Measurements from ENCODE around the gene NTRK3. TPM values are rescaled to one million over a fixed set of nuclear protein-coding genes. Genes with fewer than 3 reads are reported as not detected.

NTRK3 gene
- total and polyA plus RNA-seq, 3 donors from 2014 or later, result 10.7 to 40.6 (median 24.6) TPM

DNA sequence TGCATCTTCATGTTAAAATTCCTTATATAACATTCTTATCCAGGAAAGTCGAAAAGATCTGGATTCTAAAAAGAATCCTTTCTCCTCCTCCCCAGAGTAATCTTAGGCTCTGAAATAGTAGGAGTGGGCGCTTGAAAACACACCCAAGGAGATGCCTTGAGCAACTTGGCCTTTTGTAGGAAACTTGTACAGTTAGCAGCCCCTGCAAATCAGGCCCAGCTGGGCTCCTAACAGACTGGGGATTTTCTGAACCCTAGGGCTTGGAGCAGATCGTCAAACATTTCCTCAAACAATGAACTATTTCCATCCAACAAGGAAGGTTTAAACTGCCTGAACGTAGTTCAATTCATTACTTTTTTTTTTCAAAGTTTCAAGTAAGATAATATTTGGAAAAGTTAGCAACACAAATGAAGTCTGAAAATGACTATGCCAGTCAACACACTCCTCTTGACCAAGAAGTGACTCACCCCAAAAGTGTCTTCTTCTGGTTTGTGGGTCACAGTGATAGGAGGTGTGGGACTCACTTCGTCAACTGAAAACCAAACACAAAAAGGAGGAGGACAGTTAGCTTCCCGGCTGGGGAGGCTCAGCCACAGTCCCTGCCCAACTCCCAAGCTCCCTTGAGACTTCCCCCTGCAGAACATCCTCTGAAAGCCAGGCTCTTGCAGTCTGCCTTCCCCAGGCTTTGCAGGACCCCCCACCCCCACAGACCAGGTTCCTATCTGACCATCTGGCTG, 129.7 kb downstream of the NTRK3 start:
- Histone ChIP-seq H3K36me3 (ENCODE audit: low read depth, missing control alignments) (no peaks in the 10 kb centered on the region), H3K9me3 (no peaks in the 10 kb centered on the region), H3K27me3 (no peaks in the 10 kb centered on the region), H3K4me1 (no peaks in the 10 kb centered on the region), H3K4me3 (no peak overlapping the region), H3K27ac (no peak overlapping the region)
- DNase-seq, result no peak
- 66 to 73% methylated on average over 6 of the region's 6 CpGs for WGBS, 2 donors
- intact Hi-C loops (cut with DNase I; ENCODE audit: low total_unique reads), result no loop called here
- TF ChIP-seq POLR2A (IDR thresholded peaks at IDR 0.05), result no peak

DNA sequence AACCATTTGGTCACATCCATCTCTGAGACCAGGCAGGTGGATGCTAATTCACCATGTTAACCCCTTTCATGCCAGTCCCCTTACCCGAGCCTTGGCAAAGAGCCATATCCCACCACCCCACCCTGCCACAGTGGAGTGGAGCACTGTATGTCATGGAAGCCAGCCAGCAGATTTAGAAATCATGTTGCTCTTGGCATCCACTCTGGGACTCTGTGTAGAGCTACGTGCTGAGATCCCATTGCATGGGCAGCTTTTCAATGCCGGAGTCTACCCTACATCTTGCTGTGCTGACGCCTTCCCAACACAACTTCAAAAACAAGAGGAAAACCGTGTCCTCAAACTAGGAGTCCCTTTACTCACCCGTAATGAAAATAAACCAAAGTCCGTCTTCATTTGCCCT, 131.0 kb downstream of the NTRK3 start:
- DNase-seq, result no peak
- intact Hi-C loops (cut with DNase I; ENCODE audit: low total_unique reads), result no loop called here

DNA sequence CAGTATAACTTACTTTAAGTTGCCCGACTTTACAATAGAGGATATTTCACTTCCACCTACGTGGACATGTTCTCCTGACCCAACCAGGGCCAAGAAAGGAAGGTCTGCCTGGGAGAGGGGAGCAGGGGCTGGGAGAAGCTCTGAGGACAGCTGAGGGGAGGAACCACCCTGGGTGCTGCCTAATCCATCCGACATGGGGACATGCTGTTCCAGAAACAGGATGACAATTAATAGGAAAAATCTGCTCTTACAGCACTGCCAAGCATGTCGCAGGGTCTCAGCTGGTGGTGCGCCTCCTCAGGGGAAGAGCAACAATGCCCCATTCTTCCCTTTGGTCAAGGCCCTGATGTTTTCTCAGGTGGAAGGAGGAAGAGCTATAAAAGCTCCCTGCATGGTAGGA, 132.3 kb downstream of the NTRK3 start:
- H3K36me3 ChIP-seq (ENCODE audit: low read depth, missing control alignments), result no peaks in the 10 kb centered on the region
- 73 to 74% methylated on average over 5 of the region's 5 CpGs for WGBS, 2 donors
- H3K4me3 ChIP-seq, result no peak overlapping the region
- no peak for DNase-seq
- H3K4me1 ChIP-seq, result no peaks in the 10 kb centered on the region
- H3K9me3 ChIP-seq, result no peaks in the 10 kb centered on the region
- intact Hi-C loops (cut with DNase I; ENCODE audit: low total_unique reads), result no loop called here
- H3K27ac ChIP-seq, result no peak overlapping the region
- no peaks in the 10 kb centered on the region for H3K27me3 ChIP-seq
- TF ChIP-seq POLR2A (IDR thresholded peaks at IDR 0.05), result no peak
- TF ChIP-seq, protein P1, sequence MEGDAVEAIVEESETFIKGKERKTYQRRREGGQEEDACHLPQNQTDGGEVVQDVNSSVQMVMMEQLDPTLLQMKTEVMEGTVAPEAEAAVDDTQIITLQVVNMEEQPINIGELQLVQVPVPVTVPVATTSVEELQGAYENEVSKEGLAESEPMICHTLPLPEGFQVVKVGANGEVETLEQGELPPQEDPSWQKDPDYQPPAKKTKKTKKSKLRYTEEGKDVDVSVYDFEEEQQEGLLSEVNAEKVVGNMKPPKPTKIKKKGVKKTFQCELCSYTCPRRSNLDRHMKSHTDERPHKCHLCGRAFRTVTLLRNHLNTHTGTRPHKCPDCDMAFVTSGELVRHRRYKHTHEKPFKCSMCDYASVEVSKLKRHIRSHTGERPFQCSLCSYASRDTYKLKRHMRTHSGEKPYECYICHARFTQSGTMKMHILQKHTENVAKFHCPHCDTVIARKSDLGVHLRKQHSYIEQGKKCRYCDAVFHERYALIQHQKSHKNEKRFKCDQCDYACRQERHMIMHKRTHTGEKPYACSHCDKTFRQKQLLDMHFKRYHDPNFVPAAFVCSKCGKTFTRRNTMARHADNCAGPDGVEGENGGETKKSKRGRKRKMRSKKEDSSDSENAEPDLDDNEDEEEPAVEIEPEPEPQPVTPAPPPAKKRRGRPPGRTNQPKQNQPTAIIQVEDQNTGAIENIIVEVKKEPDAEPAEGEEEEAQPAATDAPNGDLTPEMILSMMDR (IDR thresholded peaks at IDR 0.05), result no peak

More for the DNA sequence above, 131.0 kb downstream of the NTRK3 start:
- no peak overlapping the region for H3K27ac ChIP-seq
- H3K27me3 ChIP-seq, result no peaks in the 10 kb centered on the region
- no peaks in the 10 kb centered on the region for H3K4me1 ChIP-seq
- 74 to 77% methylated on average over 7 of the region's 7 CpGs for WGBS, 2 donors
- TF ChIP-seq, protein P1 (IDR thresholded peaks at IDR 0.05), result no peak
- TF ChIP-seq POLR2A (IDR thresholded peaks at IDR 0.05), result no peak
- H3K9me3 ChIP-seq, result no peaks in the 10 kb centered on the region
- no peak overlapping the region for H3K4me3 ChIP-seq
- H3K36me3 ChIP-seq (ENCODE audit: low read depth, missing control alignments), result no peaks in the 10 kb centered on the region

DNA sequence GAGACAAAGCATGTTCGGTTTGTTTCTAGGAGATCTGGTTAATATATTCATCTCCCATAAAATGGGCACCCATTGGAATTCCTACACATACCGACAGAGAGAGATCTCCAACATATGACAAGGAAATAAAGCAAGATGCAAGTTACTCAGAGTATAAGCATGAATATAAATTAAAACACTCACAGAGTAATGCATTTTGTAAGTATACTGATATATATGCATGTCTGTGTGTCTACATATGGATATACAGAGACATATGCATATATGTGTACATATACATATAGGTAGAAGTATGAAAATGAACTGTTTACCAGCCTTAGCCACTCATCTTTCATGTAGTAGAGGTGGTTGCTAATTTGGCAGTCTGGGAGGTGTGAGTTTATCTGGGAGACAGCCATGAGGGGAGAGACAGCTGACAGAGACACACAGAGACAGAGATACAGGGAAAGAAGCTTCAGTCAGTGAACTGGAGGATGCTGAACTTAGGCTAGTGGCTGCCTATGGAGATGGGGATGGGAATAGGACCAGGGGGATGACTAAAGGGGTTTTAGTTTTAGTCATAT, 134.5 kb downstream of the NTRK3 start:
- no peak for DNase-seq
- H3K4me3 ChIP-seq, result no peak overlapping the region
- no peaks in the 10 kb centered on the region for H3K27me3 ChIP-seq
- TF ChIP-seq, protein P1 (IDR thresholded peaks at IDR 0.05), result no peak
- no peak for TF ChIP-seq POLR2A (IDR thresholded peaks at IDR 0.05)
- H3K9me3 ChIP-seq, result no peaks in the 10 kb centered on the region
- intact Hi-C loops (cut with DNase I; ENCODE audit: low total_unique reads), result no loop called here
- no peaks in the 10 kb centered on the region for H3K4me1 ChIP-seq
- H3K27ac ChIP-seq, result no peak overlapping the region
- no peaks in the 10 kb centered on the region for H3K36me3 ChIP-seq (ENCODE audit: low read depth, missing control alignments)
- 91 to 94% methylated on average over 2 of the region's 2 CpGs for WGBS, 2 donors

DNA sequence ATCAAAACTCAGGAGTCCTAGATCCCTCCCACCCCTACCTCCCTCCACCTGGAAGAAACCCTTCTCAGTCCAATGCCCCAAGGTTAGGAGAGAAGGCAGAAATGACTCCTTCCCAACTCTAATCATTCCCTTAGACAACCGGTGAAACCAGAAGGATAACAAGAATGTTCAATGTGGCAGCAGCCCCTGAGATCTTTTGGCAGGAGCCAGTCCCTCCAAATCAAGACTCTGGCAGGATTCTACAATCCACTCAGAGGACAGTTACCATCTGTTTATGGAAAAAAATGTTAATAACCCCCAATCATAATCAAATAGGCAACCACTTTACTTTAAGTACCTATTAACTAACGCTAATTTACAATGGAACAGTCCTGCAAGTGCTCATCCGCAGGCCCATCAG, 136.5 kb downstream of the NTRK3 start:
- Histone ChIP-seq H3K4me3 (no peak overlapping the region), H3K27ac (no peak overlapping the region), H3K9me3 (no peaks in the 10 kb centered on the region), H3K27me3 (no peaks in the 10 kb centered on the region), H3K36me3 (ENCODE audit: low read depth, missing control alignments) (no peaks in the 10 kb centered on the region), H3K4me1 (no peaks in the 10 kb centered on the region)
- 70 to 88% methylated on average over 3 of the region's 3 CpGs for WGBS, 2 donors
- TF ChIP-seq, protein P1 (IDR thresholded peaks at IDR 0.05), result no peak
- no peak for TF ChIP-seq POLR2A (IDR thresholded peaks at IDR 0.05)
- no peak for DNase-seq
- intact Hi-C loops (cut with DNase I; ENCODE audit: low total_unique reads), result no loop called here

Data from testis (tissue), 3 donors.